HEK293 (cell line): ENCODE results near the gene BARD1.

Experiments used
- CTCF ChIA-PET: fragments of 350-600 bp; formaldehyde crosslinking; extraction: SDS; loops from one replicate; lab custom pipeline; 2021; ENCODE audit warnings: antibody characterized with exemption; lab: Yijun Ruan, JAX
- POLR2A ChIA-PET: fragments of 300-600 bp; formaldehyde crosslinking; extraction: SDS; loops from one replicate; lab custom pipeline; 2020; ENCODE audit warnings: antibody characterized with exemption, inconsistent platforms; lab: Yijun Ruan, JAX
- H3K27ac ChIP-seq: fragments of 200-500 bp; sonication (Bioruptor generic); 2 replicates; pipeline ENCODE4 v1.5.1; 2014; ENCODE audit warnings: low read depth, low read length, control low read depth, inconsistent platforms; ENCODE audit errors: extremely low read depth
- H3K36me3 ChIP-seq, 2 experiments: fragments of 200-500 bp in 1 of 2; sonication (Bioruptor generic) in 1 of 2; 1 replicate in 1 of 2; 2 replicates in 1 of 2; pipeline ENCODE4 v1.5.1; 2014 to 2017; ENCODE audit warnings: inconsistent platforms in 2 of 2, low read length in 2 of 2; ENCODE audit not compliant: control insufficient read depth in 2 of 2, insufficient read depth in 1 of 2
- H3K4me1 ChIP-seq: fragments of 200-500 bp; sonication (Bioruptor generic); 2 replicates; pipeline ENCODE4 v1.5.1; 2014; ENCODE audit warnings: mild to moderate bottlenecking, low read length, inconsistent platforms; ENCODE audit not compliant: control insufficient read depth, insufficient read depth
- H3K4me3 ChIP-seq: 2 replicates; pipeline ENCODE4 v1.5.1; 2011; ENCODE audit warnings: low read depth, mild to moderate bottlenecking, control low read depth, low read length, moderate library complexity
- H3K9me3 ChIP-seq: fragments of 200-500 bp; sonication (Bioruptor generic); 2 replicates; pipeline ENCODE4 v1.5.1; 2014; ENCODE audit warnings: low read depth, low read length, inconsistent platforms; ENCODE audit not compliant: control insufficient read depth, insufficient read depth
- EGR2 ChIP-seq: fragments of 450-650 bp; formaldehyde crosslinking; IDR thresholded peaks from 2 replicates; pipeline ENCODE4 v1.5.1; 2016; ENCODE audit warnings: low read depth, missing biosample characterization, missing genetic modification characterization
- GFI1B ChIP-seq: fragments of 450-650 bp; formaldehyde crosslinking; IDR thresholded peaks from 2 replicates; pipeline ENCODE4 v1.5.1; 2016; ENCODE audit warnings: missing biosample characterization, missing genetic modification characterization
- MYNN ChIP-seq: fragments of 450-650 bp; formaldehyde crosslinking; IDR thresholded peaks from 2 replicates; pipeline ENCODE4 v1.5.1; 2016; ENCODE audit warnings: missing biosample characterization, missing genetic modification characterization, borderline replicate concordance
- PRDM10 ChIP-seq: fragments of 450-650 bp; formaldehyde crosslinking; IDR thresholded peaks from 2 replicates; pipeline ENCODE4 v1.5.1; 2016; ENCODE audit warnings: missing biosample characterization, missing genetic modification characterization
- PRDM6 ChIP-seq: fragments of 450-650 bp; formaldehyde crosslinking; IDR thresholded peaks from 2 replicates; pipeline ENCODE4 v1.5.1; 2017; ENCODE audit warnings: missing biosample characterization, missing genetic modification characterization
- SALL2 ChIP-seq: fragments of 450-650 bp; formaldehyde crosslinking; IDR thresholded peaks from 2 replicates; pipeline ENCODE4 v1.5.0; 2017; ENCODE audit warnings: missing biosample characterization, mild to moderate bottlenecking, missing genetic modification characterization, borderline replicate concordance
- SP2 ChIP-seq: fragments of 450-650 bp; formaldehyde crosslinking; IDR thresholded peaks from 2 replicates; pipeline ENCODE4 v1.5.1; 2016; ENCODE audit warnings: missing biosample characterization, missing genetic modification characterization
- ZBTB48 ChIP-seq: fragments of 450-650 bp; formaldehyde crosslinking; IDR thresholded peaks from 2 replicates; pipeline ENCODE4 v1.5.1; 2016; ENCODE audit warnings: missing biosample characterization, missing genetic modification characterization
- ZBTB49 ChIP-seq: fragments of 450-650 bp; formaldehyde crosslinking; IDR thresholded peaks from 2 replicates; pipeline ENCODE4 v1.5.1; 2016; ENCODE audit warnings: missing biosample characterization, missing genetic modification characterization, low read depth
- ZEB2 ChIP-seq: fragments of 450-650 bp; formaldehyde crosslinking; IDR thresholded peaks from 2 replicates; pipeline ENCODE4 v1.5.1; 2016; ENCODE audit warnings: missing biosample characterization, missing genetic modification characterization
- ZFHX2 ChIP-seq: fragments of 450-650 bp; formaldehyde crosslinking; conservative IDR thresholded peaks from 2 replicates; pipeline ENCODE4 v1.5.1; 2016; ENCODE audit warnings: missing biosample characterization, missing genetic modification characterization
- ZFP3 ChIP-seq: fragments of 450-650 bp; formaldehyde crosslinking; IDR thresholded peaks from 2 replicates; pipeline ENCODE4 v1.5.1; 2016; ENCODE audit warnings: low read depth, missing biosample characterization, missing genetic modification characterization
- ZNF114 ChIP-seq: fragments of 450-650 bp; formaldehyde crosslinking; IDR thresholded peaks from 2 replicates; pipeline ENCODE4 v1.5.0; 2017; ENCODE audit warnings: missing biosample characterization, missing genetic modification characterization
- ZNF157 ChIP-seq: fragments of 450-650 bp; formaldehyde crosslinking; IDR thresholded peaks from 2 replicates; pipeline ENCODE4 v1.5.1; 2016; ENCODE audit warnings: missing biosample characterization, missing genetic modification characterization
- ZNF16 ChIP-seq: fragments of 450-650 bp; formaldehyde crosslinking; IDR thresholded peaks from 2 replicates; pipeline ENCODE4 v1.5.1; 2016; ENCODE audit warnings: low read depth, missing biosample characterization, missing genetic modification characterization
- ZNF18 ChIP-seq: fragments of 450-650 bp; formaldehyde crosslinking; IDR thresholded peaks from 2 replicates; pipeline ENCODE4 v1.5.1; 2016; ENCODE audit warnings: missing biosample characterization, missing genetic modification characterization
- ZNF19 ChIP-seq: fragments of 450-650 bp; formaldehyde crosslinking; IDR thresholded peaks from 2 replicates; pipeline ENCODE4; 2016; ENCODE audit warnings: missing biosample characterization, missing genetic modification characterization, low read depth
- ZNF202 ChIP-seq: fragments of 450-650 bp; formaldehyde crosslinking; IDR thresholded peaks from 2 replicates; pipeline ENCODE4 v1.5.1; 2016; ENCODE audit warnings: missing biosample characterization, missing genetic modification characterization, borderline replicate concordance
- ZNF26 ChIP-seq: fragments of 450-650 bp; formaldehyde crosslinking; IDR thresholded peaks from 2 replicates; pipeline ENCODE4 v1.5.1; 2016; ENCODE audit warnings: missing biosample characterization, missing genetic modification characterization
- ZNF302 ChIP-seq: fragments of 450-650 bp; formaldehyde crosslinking; IDR thresholded peaks from 2 replicates; pipeline ENCODE4 v1.5.1; 2016; ENCODE audit warnings: missing biosample characterization, missing genetic modification characterization, low read depth
- ZNF341 ChIP-seq: fragments of 450-650 bp; formaldehyde crosslinking; IDR thresholded peaks from 2 replicates; pipeline ENCODE4; 2016; ENCODE audit warnings: low read depth, missing biosample characterization, missing genetic modification characterization
- ZNF37A ChIP-seq: fragments of 450-650 bp; IDR thresholded peaks from 2 replicates; pipeline ENCODE4 v1.5.1; 2018; ENCODE audit warnings: missing biosample characterization, missing genetic modification characterization
- ZNF433 ChIP-seq: fragments of 450-650 bp; formaldehyde crosslinking; IDR thresholded peaks from 2 replicates; pipeline ENCODE4 v1.5.1; 2016; ENCODE audit warnings: missing biosample characterization, missing genetic modification characterization, low read depth
- ZNF548 ChIP-seq: fragments of 450-650 bp; formaldehyde crosslinking; IDR thresholded peaks from 2 replicates; pipeline ENCODE4 v1.5.1; 2016; ENCODE audit warnings: missing biosample characterization, missing genetic modification characterization
- ZNF629 ChIP-seq: fragments of 450-650 bp; formaldehyde crosslinking; IDR thresholded peaks from 2 replicates; pipeline ENCODE4 v1.5.1; 2017; ENCODE audit warnings: missing biosample characterization, missing genetic modification characterization
- ZNF660 ChIP-seq: fragments of 450-650 bp; IDR thresholded peaks from 2 replicates; pipeline ENCODE4 v1.5.1; 2018; ENCODE audit warnings: missing biosample characterization, mild to moderate bottlenecking, missing genetic modification characterization
- ZNF747 ChIP-seq: fragments of 450-650 bp; formaldehyde crosslinking; IDR thresholded peaks from 2 replicates; pipeline ENCODE4 v1.5.1; 2016; ENCODE audit warnings: missing biosample characterization, missing genetic modification characterization

The BARD1 gene

GRCh38 chr2:214699236-214699635 is 110.2 kb downstream of the BARD1 start:
- no peaks in the 10 kb centered on the region for H3K4me1 ChIP-seq
- CTCF ChIA-PET: interaction anchor here (0.8 kb wide), 1 partner anchor 393 kb away, joined by 3 read pairs; no protein-coding TSS in a partner anchor
- TF ChIP-seq SP2 (tag by site-specific recombination) (no peak), EGR2 (tag by site-specific recombination) (no peak), GFI1B (tag by site-specific recombination) (no peak), ZNF202 (tag by site-specific recombination) (no peak), ZFHX2 (tag by site-specific recombination) (no peak), ZNF302 (no peak), ZFP3 (tag by site-specific recombination) (no peak), ZNF157 (tag by site-specific recombination) (no peak), ZBTB49 (tag by site-specific recombination) (no peak), ZNF26 (tag by site-specific recombination) (no peak), ZNF341 (no peak), ZEB2 (no peak), ZNF18 (no peak), ZNF747 (tag by site-specific recombination) (no peak), SALL2 (no peak), ZNF660 (tag by site-specific recombination) (no peak)
- TF ChIP-seq, all 188 proteins: peak for 0
- POLR2A ChIA-PET: no interaction called here
- Histone ChIP-seq H3K4me3 (no peak overlapping the region), H3K36me3 (no peaks in the 10 kb centered on the region), H3K27ac (no peak overlapping the region), H3K9me3 (no peaks in the 10 kb centered on the region)

GRCh38 chr2:214696681-214697080 is 112.8 kb downstream of the BARD1 start:
- POLR2A ChIA-PET: no interaction called here
- TF ChIP-seq ZNF629 (no peak), PRDM10 (tag by site-specific recombination) (no peak), MYNN (tag by site-specific recombination) (no peak), ZNF16 (tag by site-specific recombination) (no peak), ZNF660 (tag by site-specific recombination) (no peak), ZNF114 (tag by site-specific recombination) (no peak), ZNF433 (tag by site-specific recombination) (no peak), ZNF19 (tag by site-specific recombination) (no peak), ZBTB48 (no peak), PRDM6 (no peak), ZNF37A (no peak), ZNF548 (tag by site-specific recombination) (no peak)

More at GRCh38 chr2:214696681-214697080, 112.8 kb downstream of the BARD1 start:
- H3K27ac ChIP-seq: no peak overlapping the region
- CTCF ChIA-PET: no interaction called here
- H3K4me1 ChIP-seq: no peaks in the 10 kb centered on the region
- no peaks in the 10 kb centered on the region for H3K9me3 ChIP-seq
- no peaks in the 10 kb centered on the region for H3K36me3 ChIP-seq
- H3K4me3 ChIP-seq: no peak overlapping the region
